ENCODE measurements around the gene EYS.
A peak's percentile ranks its signal among the peaks of the same experiment; 100 is the strongest.
"Not testable (repeated sequence)": the region's sequence is repeated elsewhere in the genome, so short reads cannot be mapped to it uniquely, and the experiment has no call there.

Gene EYS

DNA sequence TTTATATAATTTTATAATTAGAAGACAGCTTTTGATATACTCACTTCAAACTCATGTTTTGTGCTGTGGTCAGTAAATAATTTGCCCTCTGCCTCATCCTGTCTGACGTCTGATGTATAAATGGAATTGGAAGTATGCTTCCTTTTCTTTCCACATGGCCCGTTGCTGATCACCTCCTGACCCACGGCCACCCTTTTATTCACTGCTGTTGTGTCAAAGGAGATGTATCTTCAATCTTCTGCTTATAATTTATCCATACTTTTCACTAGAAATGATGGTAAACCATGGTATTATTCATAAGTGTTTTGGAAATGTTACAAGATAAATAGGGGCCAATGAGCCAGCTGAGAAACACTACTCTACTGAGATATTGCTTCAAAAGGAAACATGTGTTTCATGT, 1229.6 kb downstream of the EYS start:
- no peak for DNase-seq (ENCODE audit: low read depth in 3 of 3)

- DNase-seq (ENCODE audit: low read depth in 3 of 3), result no peak
Observed at GRCh38 chr6:64476935-64477334, 1230.1 kb downstream of the EYS start.

DNA sequence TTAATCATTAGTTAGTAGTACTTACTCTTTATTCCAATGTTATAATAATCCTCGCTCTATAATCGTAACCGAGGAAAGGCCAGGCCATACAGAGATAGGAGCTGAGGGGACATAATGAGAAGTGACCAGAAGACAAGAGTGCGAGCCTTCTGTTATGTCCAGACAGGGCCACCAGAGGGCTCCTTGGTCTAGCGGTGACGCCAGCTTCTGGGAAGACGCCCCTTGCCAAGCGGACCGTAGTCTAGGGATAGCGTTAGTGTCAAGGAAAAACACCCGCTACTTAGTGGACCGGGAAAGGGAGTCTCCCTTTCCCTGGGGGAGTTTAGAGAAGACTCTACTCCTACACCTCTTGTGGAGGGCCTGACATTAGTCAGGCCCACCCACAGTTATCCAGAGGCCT, 1237.6 kb downstream of the EYS start:
- not testable (repeated sequence) for DNase-seq (ENCODE audit: low read depth in 3 of 3)

- DNase-seq (ENCODE audit: low read depth in 3 of 3), result no peak
Observed at GRCh38 chr6:64467656-64468055, 1239.4 kb downstream of the EYS start.

GRCh38 chr6:64459411-64459944, 1247.5 kb downstream of the EYS start:
- no peak for DNase-seq (ENCODE audit: low read depth in 3 of 3)

DNA sequence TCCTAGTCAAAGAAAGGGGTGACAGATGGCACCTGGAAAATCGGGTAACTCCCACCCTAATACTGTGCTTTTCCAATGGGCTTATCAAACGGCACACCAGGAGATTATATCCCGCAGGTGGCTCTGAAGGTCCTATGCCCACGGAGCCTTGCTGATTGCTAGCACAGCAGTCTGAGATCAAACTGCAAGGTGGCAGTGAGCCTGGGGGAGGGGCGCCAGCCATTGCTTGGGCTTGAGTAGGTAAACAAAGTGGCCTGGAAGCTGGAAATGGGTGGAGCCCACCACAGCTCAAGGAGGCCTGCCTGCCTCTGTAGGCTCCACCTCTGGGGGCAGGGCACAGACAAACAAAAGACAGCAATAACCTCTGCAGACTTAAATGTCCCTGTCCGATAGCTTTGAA, 1258.9 kb downstream of the EYS start:
- DNase-seq (ENCODE audit: low read depth in 3 of 3), result not testable (repeated sequence)

GRCh38 chr6:64445038-64445437, 1262.0 kb downstream of the EYS start:
- DNase-seq (ENCODE audit: low read depth in 3 of 3), result no peak

- no peak for DNase-seq (ENCODE audit: low read depth in 3 of 3)
Observed at GRCh38 chr6:64439274-64439673, 1267.8 kb downstream of the EYS start.

GRCh38 chr6:64437996-64438395, 1269.0 kb downstream of the EYS start:
- DNase-seq (ENCODE audit: low read depth in 3 of 3), result no peak

GRCh38 chr6:64429926-64430325, 1277.1 kb downstream of the EYS start:
- no peak for DNase-seq (ENCODE audit: low read depth in 3 of 3)

DNA sequence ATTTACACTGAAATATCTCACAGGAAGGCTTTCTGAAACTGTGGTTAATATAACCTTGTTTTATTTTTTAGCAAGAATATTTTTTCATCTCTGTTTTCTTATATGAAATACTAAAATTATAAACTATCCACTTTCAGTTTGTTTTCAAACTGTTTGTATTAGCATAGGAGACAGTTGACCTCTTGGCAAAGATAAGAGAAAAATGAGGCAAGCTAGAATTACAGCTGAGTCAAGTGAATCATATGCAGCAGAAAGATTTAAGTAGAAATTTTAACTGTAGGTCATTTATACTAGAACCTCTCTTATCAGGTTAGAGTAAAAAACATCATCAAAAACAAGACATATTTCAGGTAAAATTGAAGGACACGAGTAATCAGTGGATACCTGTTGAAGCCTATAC, 1278.8 kb downstream of the EYS start:
- DNase-seq (ENCODE audit: low read depth in 3 of 3), result no peak

DNA sequence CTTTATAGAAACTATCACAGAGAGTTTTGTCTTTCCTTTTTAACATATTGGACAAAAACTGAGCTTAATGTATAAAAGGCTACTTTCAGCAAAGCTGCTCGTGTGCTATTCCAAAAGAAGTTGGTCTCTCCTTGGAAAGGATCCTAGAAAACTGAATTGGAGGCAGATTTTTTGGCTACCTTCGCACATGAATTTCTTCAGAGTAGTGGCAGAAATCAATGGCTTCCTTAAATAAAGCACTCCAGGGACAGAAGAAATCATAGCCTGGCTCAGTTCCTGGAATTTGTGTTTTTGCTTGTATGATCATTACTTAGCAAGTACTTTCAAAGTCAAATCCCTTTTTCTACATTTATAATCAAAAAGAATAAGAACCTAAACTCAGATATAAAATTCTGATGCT, 1291.1 kb downstream of the EYS start:
- no peak for DNase-seq (ENCODE audit: low read depth in 3 of 3)

DNA sequence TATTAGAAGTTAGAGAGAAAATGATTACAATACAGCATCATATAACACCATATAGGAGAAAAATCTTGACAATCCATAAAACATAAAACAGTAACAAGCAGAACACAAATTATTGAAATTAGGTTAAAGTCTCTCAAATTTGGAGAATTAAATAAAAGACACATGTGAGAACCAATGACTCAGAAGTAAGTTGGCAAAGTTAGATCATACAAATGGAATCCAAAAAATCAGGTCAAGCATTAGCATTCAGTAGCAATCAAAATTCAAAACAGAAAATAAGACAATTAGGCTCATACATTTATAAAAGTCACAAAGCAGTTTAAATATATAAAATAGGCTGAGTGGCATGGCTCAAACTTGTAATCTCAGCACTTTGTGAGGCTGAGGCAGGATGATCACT, 1295.8 kb downstream of the EYS start:
- no peak for DNase-seq (ENCODE audit: low read depth in 3 of 3)

- no peak for DNase-seq (ENCODE audit: low read depth in 3 of 3)
Observed at GRCh38 chr6:64409948-64410347, 1297.1 kb downstream of the EYS start.

GRCh38 chr6:64404396-64404795, 1302.6 kb downstream of the EYS start:
- DNase-seq (ENCODE audit: low read depth in 3 of 3), result no peak

GRCh38 chr6:64383277-64383676, 1323.7 kb downstream of the EYS start:
- DNase-seq (ENCODE audit: low read depth in 3 of 3), result no peak

DNA sequence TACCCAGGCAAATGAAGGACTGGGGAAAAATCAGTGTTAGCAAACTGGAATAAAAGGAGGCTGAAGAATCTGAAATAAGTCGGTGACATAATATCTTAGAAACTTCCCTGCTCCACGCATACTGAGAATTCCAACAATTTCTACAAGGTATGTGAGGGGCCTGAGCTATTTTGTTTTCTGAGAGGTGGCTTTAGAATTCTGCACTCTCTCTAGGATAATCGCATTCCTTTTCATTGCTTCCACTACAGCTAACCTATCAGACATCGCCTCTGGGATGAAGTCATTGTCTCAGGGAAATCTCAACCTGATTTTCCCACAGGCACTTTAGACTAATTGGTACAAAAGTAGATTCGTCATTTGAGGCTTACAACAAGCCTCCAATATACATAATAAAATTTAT, 1330.6 kb downstream of the EYS start:
- no peak for DNase-seq (ENCODE audit: low read depth in 3 of 3)

DNA sequence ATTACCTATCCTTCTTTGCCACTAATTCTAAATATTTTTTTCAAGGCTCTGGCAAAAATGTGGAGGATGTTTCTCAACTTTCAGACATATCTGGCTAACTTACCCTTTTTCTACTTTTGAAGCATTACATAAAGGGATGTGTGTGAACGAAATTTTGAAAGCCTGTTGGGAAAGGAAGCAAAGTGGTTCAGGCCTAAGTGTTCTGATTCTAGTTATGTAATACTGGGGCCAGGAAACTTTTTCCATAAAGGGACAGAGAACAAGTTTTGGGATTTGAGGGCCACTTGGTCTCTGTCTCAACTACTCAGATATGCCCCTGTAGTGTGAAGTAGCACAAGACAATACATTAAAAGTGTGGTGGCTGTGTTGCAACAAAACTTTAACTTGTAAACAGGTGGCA, 1349.6 kb downstream of the EYS start:
- DNase-seq (ENCODE audit: low read depth in 3 of 3), result no peak

- DNase-seq (ENCODE audit: low read depth in 3 of 3), result no peak
Observed at GRCh38 chr6:64347411-64347810, 1359.6 kb downstream of the EYS start.

DNA sequence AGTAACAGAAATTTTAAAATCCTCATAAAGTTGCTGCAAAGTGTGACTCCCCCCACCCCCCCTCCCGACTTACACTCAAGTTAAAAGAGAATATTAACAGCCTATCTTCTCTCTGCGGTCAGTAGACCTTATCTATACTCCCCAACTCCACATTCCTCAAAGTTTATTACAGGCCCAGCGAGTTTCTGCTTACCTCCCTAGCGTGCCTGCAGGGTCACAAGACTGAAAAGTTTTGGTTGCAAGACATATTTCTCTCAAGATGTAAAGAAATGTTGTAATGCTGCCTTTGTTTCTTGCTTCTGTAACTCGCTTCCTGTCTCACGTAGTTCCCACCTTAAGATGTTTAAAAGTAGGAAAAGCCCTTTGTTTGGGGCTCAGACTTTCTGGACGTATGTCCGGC, 1371.8 kb downstream of the EYS start:
- no peak for DNase-seq (ENCODE audit: low read depth in 3 of 3)

DNA sequence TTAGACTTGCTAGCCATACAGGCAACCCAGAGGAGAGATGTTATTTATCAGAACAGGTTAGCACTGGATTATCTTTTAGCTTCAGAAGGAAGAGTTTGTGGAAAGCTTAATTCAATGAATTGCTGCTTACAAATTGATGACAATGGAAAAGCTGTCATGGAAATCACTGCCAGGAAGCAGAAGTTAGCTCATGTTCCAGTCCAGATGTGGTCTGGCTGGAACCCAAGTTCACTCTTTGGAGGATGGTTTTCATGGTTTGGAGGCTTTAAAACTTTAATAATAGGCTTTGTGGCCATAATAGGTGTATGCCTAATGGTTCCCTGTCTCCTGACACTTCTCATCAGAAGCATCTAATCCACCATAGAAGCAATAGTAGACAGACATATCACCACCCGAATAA, 1372.4 kb downstream of the EYS start:
- no peak for DNase-seq (ENCODE audit: low read depth in 3 of 3)

GRCh38 chr6:64330694-64331307, 1376.2 kb downstream of the EYS start:
- peak in 2 of 3 donors; percentile 3 to 7 for DNase-seq (ENCODE audit: low read depth in 3 of 3)

DNA sequence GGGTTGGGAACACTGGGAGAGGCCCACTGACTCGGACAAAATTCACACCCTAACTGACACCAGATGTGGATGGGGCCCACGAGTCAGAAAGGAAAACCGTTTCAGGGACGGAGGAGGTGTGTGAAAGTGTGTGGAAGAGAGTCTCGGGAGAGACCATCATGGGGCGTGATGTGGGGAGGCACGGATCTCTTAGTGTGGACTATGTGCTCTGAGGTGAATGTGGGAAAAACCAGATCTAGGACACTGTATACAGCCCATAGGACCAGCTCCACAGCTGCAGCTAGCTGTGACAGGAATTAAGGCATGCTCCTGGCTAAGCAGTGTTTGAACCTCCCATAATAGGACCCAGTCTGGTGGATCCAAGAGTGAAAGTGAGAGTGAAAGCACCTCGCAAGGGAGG, 1380.1 kb downstream of the EYS start:
- no peak for DNase-seq (ENCODE audit: low read depth in 3 of 3)

- no peak for DNase-seq (ENCODE audit: low read depth in 3 of 3)
Observed at GRCh38 chr6:64325093-64325492, 1381.9 kb downstream of the EYS start.
